ENCODE data around the gene ATOSB. TPM values are rescaled to one million over a fixed set of nuclear protein-coding genes. Genes with fewer than 3 reads are reported as not detected.

ATOSB gene
- total and polyA plus RNA-seq, 4 donors: 9.5 to 32.0 (median 23.0) TPM

GRCh38 chr9:35103660-35104191, 11.9 kb downstream of the ATOSB start:
- DNase-seq: no peak
- Histone ChIP-seq H3K36me3 (ENCODE audit: control insufficient read depth in 4 of 4, insufficient read depth in 4 of 4, low read length in 4 of 4) (peaks cover 18 to 45% (median 31%) of the 10 kb centered on the region in 4 donors), H3K27ac (ENCODE audit: low read depth in 1 of 2, low read length in 1 of 2) (peak overlapping the region in 1 of 2 donors; percentile 88), H3K9me3 (ENCODE audit: control insufficient read depth in 4 of 4, insufficient read depth in 3 of 4, low read length in 3 of 4) (no peaks in the 10 kb centered on the region), H3K27me3 (ENCODE audit: control insufficient read depth in 3 of 3, insufficient read depth in 3 of 3, low read length in 2 of 3) (no peaks in the 10 kb centered on the region), H3K4me3 (no peak overlapping the region), H3K9ac (ENCODE audit: insufficient read depth in 1 of 2, low read length in 2 of 2) (peak overlapping the region; percentile 35 to 87), H3K4me1 (ENCODE audit: control insufficient read depth in 5 of 5, insufficient read depth in 5 of 5, low read length in 5 of 5) (peaks cover 4 to 17% (median 13%) of the 10 kb centered on the region in 5 donors)
- 42 to 48% methylated on average over 5 of the region's 5 CpGs for WGBS, 2 donors
- no peak for TF ChIP-seq CTCF (IDR thresholded peaks at IDR 0.05; ENCODE audit: control extremely low read depth, extremely low read depth)
- ATAC-seq (ENCODE audit: insufficient read depth, low FRiP score): no peak

- no peaks in the 10 kb centered on the region for H3K9me3 ChIP-seq (ENCODE audit: control insufficient read depth in 4 of 4, insufficient read depth in 3 of 4, low read length in 3 of 4)
- no peak for TF ChIP-seq CTCF (IDR thresholded peaks at IDR 0.05; ENCODE audit: control extremely low read depth, extremely low read depth)
- peak within 1 kb of the TSS; percentile 93 for H3K9ac ChIP-seq (ENCODE audit: insufficient read depth in 1 of 2, low read length in 2 of 2)
- peak within 1 kb of the TSS; percentile 81 for H3K4me3 ChIP-seq
- H3K27ac ChIP-seq (ENCODE audit: low read depth in 1 of 2, low read length in 1 of 2): peak within 1 kb of the TSS; percentile 70 to 88
- peaks cover 18 to 42% (median 29%) of the 10 kb centered on the region in 4 donors for H3K36me3 ChIP-seq (ENCODE audit: control insufficient read depth in 4 of 4, insufficient read depth in 4 of 4, low read length in 4 of 4)
- WGBS, 2 donors: 1% methylated on average over 57 of the region's 57 CpGs
- DNase-seq (peak; percentile 97 to 99 (median 98)), ATAC-seq (ENCODE audit: insufficient read depth, low FRiP score) (peak; percentile 95)
- no peaks in the 10 kb centered on the region for H3K27me3 ChIP-seq (ENCODE audit: control insufficient read depth in 3 of 3, insufficient read depth in 3 of 3, low read length in 2 of 3)
- peaks cover 4 to 17% (median 13%) of the 10 kb centered on the region in 5 donors for H3K4me1 ChIP-seq (ENCODE audit: control insufficient read depth in 5 of 5, insufficient read depth in 5 of 5, low read length in 5 of 5)
These were observed 12.6 kb downstream of the ATOSB start, which contains the start of gene STOML2 for GRCh38 chr9:35102769-35103659. Gene STOML2 (minus strand): TSS chr9:35103131. CDS start chr9:35103094, 37 bp downstream.

GRCh38 chr9:35102465-35102768, 13.2 kb downstream of the ATOSB start:
- Histone ChIP-seq H3K4me1 (ENCODE audit: control insufficient read depth in 5 of 5, insufficient read depth in 5 of 5, low read length in 5 of 5) (peaks cover 4 to 17% (median 13%) of the 10 kb centered on the region in 5 donors), H3K36me3 (ENCODE audit: control insufficient read depth in 4 of 4, insufficient read depth in 4 of 4, low read length in 4 of 4) (peaks cover 15 to 36% (median 29%) of the 10 kb centered on the region in 4 donors), H3K9ac (ENCODE audit: insufficient read depth in 1 of 2, low read length in 2 of 2) (peak overlapping the region; percentile 93), H3K27ac (ENCODE audit: low read depth in 1 of 2, low read length in 1 of 2) (peak overlapping the region; percentile 70 to 88), H3K4me3 (peak overlapping the region; percentile 81), H3K9me3 (ENCODE audit: control insufficient read depth in 4 of 4, insufficient read depth in 3 of 4, low read length in 3 of 4) (no peaks in the 10 kb centered on the region), H3K27me3 (ENCODE audit: control insufficient read depth in 3 of 3, insufficient read depth in 3 of 3, low read length in 2 of 3) (no peaks in the 10 kb centered on the region)
- DNase-seq (no peak), ATAC-seq (ENCODE audit: insufficient read depth, low FRiP score) (peak; percentile 8)
- WGBS, 2 donors: 4 to 5% methylated on average over 10 of the region's 10 CpGs
- no peak for TF ChIP-seq CTCF (IDR thresholded peaks at IDR 0.05; ENCODE audit: control extremely low read depth, extremely low read depth)

Measured in lung (tissue), 12 donors.